Stimulated activated naive CD8-positive, alpha-beta T cell treated with anti-CD3 and anti-CD28 coated beads, Interleukin-15, Interleukin-2, amounts not matched to agents 100 U/mL and 50 U/mL, for 24 hours (primary cell): Measurements from ENCODE around the gene BICRA.
"Not testable (repeated sequence)": the region's sequence is repeated elsewhere in the genome, so short reads cannot be mapped to it uniquely, and the experiment has no call there.

Experiments used
- ATAC-seq: fragments of 150-1000 bp; cut with Tn5 transposase; one replicate; pipeline ENCODE4 v1.10.0; 2021
- DNase-seq: peaks from one replicate; pipeline ENCODE4 v3.0.0; 2021

BICRA gene

GRCh38 chr19:47663911-47664771 lies 55.2 kb downstream of the BICRA start:
- no peak for DNase-seq
- no peak for ATAC-seq

DNA sequence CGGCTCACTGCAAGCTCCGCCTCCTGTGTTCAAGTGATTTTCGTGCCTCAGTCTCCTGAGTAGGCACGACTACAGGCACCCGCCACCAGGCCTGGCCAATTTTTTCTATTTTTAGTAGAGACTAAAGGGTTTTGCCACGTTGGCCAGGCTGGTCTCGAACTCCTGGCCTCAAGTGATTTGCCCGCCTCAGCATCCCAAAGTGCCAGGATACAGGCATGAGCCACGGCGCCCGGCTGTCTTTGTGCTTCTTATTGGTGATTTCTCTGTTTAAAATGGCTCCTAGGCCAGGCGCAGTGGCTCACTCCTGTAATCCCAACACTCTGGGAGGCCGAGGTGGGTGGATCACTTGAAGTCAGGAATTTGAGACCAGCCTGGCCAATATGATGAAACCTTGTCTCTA lies 59.6 kb downstream of the BICRA start:
- not testable (repeated sequence) for DNase-seq, ATAC-seq

- DNase-seq: no peak
- no peak for ATAC-seq
Measured at GRCh38 chr19:47670736-47671135, 61.8 kb downstream of the BICRA start.

GRCh38 chr19:47671499-47671898 lies 62.6 kb downstream of the BICRA start:
- DNase-seq: no peak
- no peak for ATAC-seq

- DNase-seq (no peak), ATAC-seq (no peak)
Measured at GRCh38 chr19:47673426-47673825, 64.5 kb downstream of the BICRA start.

- DNase-seq: no peak
- ATAC-seq: no peak
Measured at GRCh38 chr19:47674548-47674947, 65.6 kb downstream of the BICRA start.

- no peak for DNase-seq
- ATAC-seq: no peak
Measured at GRCh38 chr19:47675271-47675670, 66.3 kb downstream of the BICRA start.

DNA sequence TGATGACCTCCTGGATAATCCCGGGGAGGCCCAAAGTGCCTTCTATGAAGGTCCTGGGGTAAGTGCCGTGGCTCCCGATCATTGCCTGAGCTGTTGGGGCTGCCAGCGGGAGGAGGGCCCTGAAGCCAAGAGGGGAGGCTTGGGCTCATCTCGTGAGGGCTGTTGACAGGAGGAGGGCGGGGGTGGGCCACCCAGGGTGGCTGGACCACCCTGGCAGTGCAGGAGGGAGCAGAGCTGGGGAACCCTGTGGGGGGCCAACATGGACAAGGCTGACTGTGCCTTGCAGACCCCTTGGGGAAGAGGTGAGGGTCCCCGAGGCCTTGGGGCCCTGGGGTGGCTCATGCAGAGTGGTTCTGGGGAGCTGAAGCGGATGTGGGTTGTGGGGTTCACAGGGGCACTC lies 66.9 kb downstream of the BICRA start:
- ATAC-seq (no peak), DNase-seq (no peak)

- ATAC-seq: no peak
Measured at GRCh38 chr19:47676811-47677210, 67.9 kb downstream of the BICRA start.

GRCh38 chr19:47679251-47679900 lies 70.4 kb downstream of the BICRA start:
- ATAC-seq: no peak
- no peak for DNase-seq

More at GRCh38 chr19:47676811-47677210, 67.9 kb downstream of the BICRA start:
- no peak for DNase-seq

GRCh38 chr19:47679922-47680857 lies 71.3 kb downstream of the BICRA start:
- no peak for ATAC-seq
- DNase-seq: no peak

GRCh38 chr19:47680858-47681332 lies 72.0 kb downstream of the BICRA start:
- ATAC-seq (no peak), DNase-seq (no peak)

- DNase-seq (no peak), ATAC-seq (no peak)
Measured at GRCh38 chr19:47681388-47681787, 72.5 kb downstream of the BICRA start.

GRCh38 chr19:47681936-47682335 lies 73.0 kb downstream of the BICRA start:
- ATAC-seq: no peak
- no peak for DNase-seq

GRCh38 chr19:47682939-47683338 lies 74.0 kb downstream of the BICRA start:
- DNase-seq (no peak), ATAC-seq (no peak)

DNA sequence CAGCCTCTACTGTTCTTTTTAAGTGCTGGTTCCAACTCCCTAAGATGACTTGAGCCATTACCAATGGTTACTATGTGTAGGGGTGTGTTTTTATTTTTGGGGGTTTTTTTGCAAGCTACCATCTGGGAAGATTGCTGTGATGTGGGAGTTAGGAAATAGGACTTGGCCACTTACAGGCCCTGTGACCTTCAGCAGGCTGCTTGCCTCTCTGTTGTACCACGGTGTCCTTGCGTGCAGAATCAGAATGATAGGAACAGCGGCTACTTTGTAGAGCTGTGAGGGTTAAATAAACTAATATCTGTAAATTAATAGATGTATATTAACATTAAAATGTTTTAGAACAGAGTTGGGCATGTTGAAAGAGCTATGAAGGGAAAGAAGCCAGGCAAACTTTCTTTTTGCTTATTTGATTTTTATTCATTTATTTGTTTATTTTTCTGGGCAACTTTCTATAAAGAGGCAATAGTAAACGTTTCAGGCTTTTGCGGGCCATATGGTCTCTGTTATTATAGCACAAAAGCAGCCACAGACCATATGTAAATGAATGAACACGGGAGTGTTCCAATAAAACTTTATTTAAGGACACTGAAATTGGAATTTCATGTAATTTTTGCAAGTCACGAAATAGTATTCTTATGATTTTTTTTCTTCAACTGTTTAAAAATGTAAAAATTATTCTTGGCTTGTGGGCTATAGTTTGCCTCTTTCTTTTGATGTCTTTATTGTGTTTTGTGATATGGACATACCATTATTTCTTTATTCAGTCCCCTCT lies 77.9 kb downstream of the BICRA start:
- DNase-seq (no peak), ATAC-seq (no peak)

GRCh38 chr19:47687906-47688305 lies 79.0 kb downstream of the BICRA start:
- DNase-seq (no peak), ATAC-seq (no peak)

DNA sequence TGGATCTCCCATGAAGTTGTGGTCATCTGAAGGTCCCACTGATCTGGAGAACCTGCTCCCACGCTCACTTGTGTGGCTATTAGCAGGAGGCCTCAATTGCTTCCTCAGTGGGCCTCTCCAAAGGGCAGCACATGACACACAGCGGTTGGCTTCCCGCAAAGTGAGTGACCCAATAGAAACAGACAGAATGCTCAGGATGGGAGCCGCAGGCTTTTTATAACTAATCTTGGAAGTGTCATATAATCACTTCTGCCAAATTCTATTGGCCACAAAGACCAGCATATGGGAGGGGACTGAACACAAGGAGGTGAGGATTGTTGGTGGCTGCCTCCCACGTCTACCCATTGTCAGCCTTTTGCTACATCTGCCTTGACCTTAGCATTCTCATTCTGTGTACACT lies 82.2 kb downstream of the BICRA start:
- DNase-seq: no peak
- ATAC-seq: no peak

DNA sequence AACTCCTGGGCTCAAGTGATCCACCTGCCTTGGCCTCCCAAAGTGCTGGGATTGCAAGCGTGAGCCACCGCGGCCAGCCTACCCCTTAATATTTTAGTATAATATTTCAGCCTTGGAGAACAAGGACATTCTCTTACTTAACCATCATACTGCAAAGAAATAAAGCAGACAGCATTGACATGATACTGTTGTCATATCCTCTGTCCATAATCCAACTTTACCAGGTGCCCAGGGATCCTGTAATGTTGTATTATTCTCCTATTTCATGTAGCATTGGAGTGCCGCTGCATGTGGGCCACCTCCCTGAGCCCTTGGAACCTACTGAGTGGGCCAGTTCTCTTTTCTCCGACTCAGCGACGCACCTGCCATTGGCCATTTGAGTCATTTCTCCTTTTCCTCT lies 82.8 kb downstream of the BICRA start:
- no peak for DNase-seq
- no peak for ATAC-seq

DNA sequence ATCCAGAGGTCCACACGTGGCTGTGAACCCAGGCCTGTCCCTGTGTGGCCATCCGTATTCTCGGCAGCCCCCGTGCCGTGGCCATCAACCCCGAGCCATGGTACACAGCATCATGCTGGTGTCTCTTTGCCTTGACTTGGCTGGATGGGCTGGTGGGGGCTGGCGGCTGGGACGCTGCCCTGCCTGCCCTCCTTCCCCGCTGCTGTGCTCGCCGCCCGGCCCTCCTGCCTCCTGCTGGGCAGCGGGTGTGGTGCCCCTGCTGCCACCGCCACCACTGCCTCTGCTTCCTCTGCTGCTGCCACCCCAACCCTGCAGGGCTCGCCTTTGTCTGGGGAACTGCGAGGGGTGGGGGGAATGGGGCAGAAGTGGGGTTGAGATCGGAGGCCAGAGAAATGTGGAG lies 84.6 kb downstream of the BICRA start:
- ATAC-seq: no peak
- DNase-seq: no peak

GRCh38 chr19:47693903-47694302 lies 85.0 kb downstream of the BICRA start:
- no peak for DNase-seq
- ATAC-seq: no peak
